GM19397 (cell line): Measurements from ENCODE around the gene OR52E2.
"Not testable (repeated sequence)": the region's sequence is repeated elsewhere in the genome, so short reads cannot be mapped to it uniquely, and the experiment has no call there.

Experiments used
- ATAC-seq: cut with Tn5 transposase; IDR thresholded peaks from one replicate; pipeline ENCODE4 v1.9.1; 2021; ENCODE audit warnings: mild to moderate bottlenecking, moderate library complexity; ENCODE audit not compliant: unreplicated experiment

The OR52E2 gene

GRCh38 chr11:5059391-5059790 is at the start of gene OR52E2:
TSS of gene OR52E2 (minus strand) at chr11:5059627. CDS start at chr11:5059627, 0 bp downstream.
- no peak for ATAC-seq

GRCh38 chr11:5107285-5107684 is 47.9 kb upstream of the OR52E2 start:
- no peak for ATAC-seq

GRCh38 chr11:5103066-5103465 is 43.6 kb upstream of the OR52E2 start:
- ATAC-seq, result no peak

- ATAC-seq, result no peak
Measured at GRCh38 chr11:5102246-5102645, 42.8 kb upstream of the OR52E2 start.

- no peak for ATAC-seq
Measured at GRCh38 chr11:5096011-5096410, 36.6 kb upstream of the OR52E2 start.

- no peak for ATAC-seq
Measured at GRCh38 chr11:5092821-5093585, 33.6 kb upstream of the OR52E2 start.

- no peak for ATAC-seq
Measured at GRCh38 chr11:5090668-5091067, 31.2 kb upstream of the OR52E2 start.

GRCh38 chr11:5088556-5088955 is 29.1 kb upstream of the OR52E2 start:
- no peak for ATAC-seq

- no peak for ATAC-seq
Measured at GRCh38 chr11:5083602-5084001, 24.2 kb upstream of the OR52E2 start.

- no peak for ATAC-seq
Measured at GRCh38 chr11:5081405-5081804, 22.0 kb upstream of the OR52E2 start.

GRCh38 chr11:5071799-5072198 is 12.4 kb upstream of the OR52E2 start:
- ATAC-seq, result no peak

GRCh38 chr11:5069272-5069671 is 9.8 kb upstream of the OR52E2 start, which contains the start of gene OR52E1:
TSS of gene OR52E1 (plus strand) at chr11:5069572.
- no peak for ATAC-seq

- ATAC-seq, result no peak
Measured at GRCh38 chr11:5065027-5065426, 5.6 kb upstream of the OR52E2 start.

GRCh38 chr11:5058679-5059078 is 748 bp downstream of the OR52E2 start:
- ATAC-seq, result not testable (repeated sequence)

GRCh38 chr11:5046754-5047330 is 12.6 kb downstream of the OR52E2 start:
- ATAC-seq, result no peak

GRCh38 chr11:5046226-5046625 is 13.2 kb downstream of the OR52E2 start, which contains the start of gene OR52J3:
TSS of gene OR52J3 (plus strand) at chr11:5046526. CDS start at chr11:5046526, 0 bp downstream.
- no peak for ATAC-seq

- no peak for ATAC-seq
Measured at GRCh38 chr11:5043380-5043779, 16.0 kb downstream of the OR52E2 start.

- no peak for ATAC-seq
Measured at GRCh38 chr11:5042091-5042490, 17.3 kb downstream of the OR52E2 start.

GRCh38 chr11:5040876-5041275 is 18.6 kb downstream of the OR52E2 start:
- no peak for ATAC-seq

GRCh38 chr11:5038341-5038740 is 21.1 kb downstream of the OR52E2 start:
- no peak for ATAC-seq

- no peak for ATAC-seq
Measured at GRCh38 chr11:5037926-5038325, 21.5 kb downstream of the OR52E2 start.

GRCh38 chr11:5036669-5037068 is 22.8 kb downstream of the OR52E2 start:
- ATAC-seq, result no peak
